NCI-H2029 (cell line): ENCODE data around the gene CAP2.
"Not testable (repeated sequence)": the region's sequence is repeated elsewhere in the genome, so short reads cannot be mapped to it uniquely, and the experiment has no call there.

ENCODE experiments used
- DNase-seq: peaks from one replicate; lab custom pipeline; 2025; lab: John Stamatoyannopoulos, UW

The CAP2 gene

GRCh38 chr6:17581282-17581681 lies 187.9 kb downstream of the CAP2 start:
- not testable (repeated sequence) for DNase-seq

- peak; percentile 64 for DNase-seq
These were observed 190.4 kb downstream of the CAP2 start for GRCh38 chr6:17583811-17584210.

- DNase-seq = peak; percentile 71
These were observed 190.9 kb downstream of the CAP2 start for GRCh38 chr6:17584241-17584803.

GRCh38 chr6:17585766-17586490 lies 192.5 kb downstream of the CAP2 start:
- DNase-seq = peak; percentile 87

- not testable (repeated sequence) for DNase-seq
These were observed 193.2 kb downstream of the CAP2 start for GRCh38 chr6:17586623-17587022.

GRCh38 chr6:17588011-17588410 lies 194.6 kb downstream of the CAP2 start:
- DNase-seq = no peak

- DNase-seq = no peak
These were observed 196.2 kb downstream of the CAP2 start for GRCh38 chr6:17589406-17590096.

- DNase-seq = no peak
These were observed 197.9 kb downstream of the CAP2 start for GRCh38 chr6:17591287-17591686.

- no peak for DNase-seq
These were observed 199.9 kb downstream of the CAP2 start for GRCh38 chr6:17593246-17593645.

- DNase-seq = no peak
These were observed 202.7 kb downstream of the CAP2 start for GRCh38 chr6:17596085-17596484.

GRCh38 chr6:17599877-17600526 lies 206.6 kb downstream of the CAP2 start, which contains the start of gene FAM8A1:
TSS of gene FAM8A1 (plus strand) at chr6:17600302. CDS start at chr6:17600410, 108 bp downstream.
- DNase-seq = peak; percentile 95

- DNase-seq = peak; percentile 58
These were observed 207.4 kb downstream of the CAP2 start for GRCh38 chr6:17600527-17601385.

GRCh38 chr6:17601386-17601703 lies 207.9 kb downstream of the CAP2 start:
- DNase-seq = no peak

- no peak for DNase-seq
These were observed 209.5 kb downstream of the CAP2 start for GRCh38 chr6:17602888-17603287.

GRCh38 chr6:17606606-17607005 lies 213.2 kb downstream of the CAP2 start:
- no peak for DNase-seq
